Fibroblast of villous mesenchyme (primary cell): ENCODE results near the gene TSPEAR. TPM values are rescaled to one million over a fixed set of nuclear protein-coding genes. Genes with fewer than 3 reads are reported as not detected.
"Not testable (repeated sequence)": the region's sequence is repeated elsewhere in the genome, so short reads cannot be mapped to it uniquely, and the experiment has no call there.

ENCODE experiments used
- DNase-seq: peaks from one replicate; pipeline ENCODE4 v3.0.0-alpha.2; 2010; ENCODE audit warnings: low read depth
- H3K4me3 ChIP-seq: 2 replicates; pipeline ENCODE4 v1.5.1; 2011; ENCODE audit warnings: low read depth, mild to moderate bottlenecking, low read length
- total RNA-seq: library from RNA; depleted of rRNA; stranded (reverse); fragments of >200 nt; gene quantifications from 2 replicates; pipeline ENCODE4 v1.2.3, GENCODE V29; 2012
- TF ChIP-seq, protein P1 (sequence below): IDR thresholded peaks from 2 replicates; pipeline ENCODE4 v1.5.1; 2012; ENCODE audit warnings: low read depth, mild to moderate bottlenecking, low read length; ENCODE audit not compliant: insufficient read depth

TSPEAR gene
- total RNA-seq, 1 donor, result not detected

GRCh38 chr21:44602463-44602850 is 108.9 kb downstream of the TSPEAR start:
- no peak for DNase-seq

GRCh38 chr21:44601596-44602462 is 109.5 kb downstream of the TSPEAR start:
- H3K4me3 ChIP-seq, result no peak overlapping the region
- TF ChIP-seq, protein P1, sequence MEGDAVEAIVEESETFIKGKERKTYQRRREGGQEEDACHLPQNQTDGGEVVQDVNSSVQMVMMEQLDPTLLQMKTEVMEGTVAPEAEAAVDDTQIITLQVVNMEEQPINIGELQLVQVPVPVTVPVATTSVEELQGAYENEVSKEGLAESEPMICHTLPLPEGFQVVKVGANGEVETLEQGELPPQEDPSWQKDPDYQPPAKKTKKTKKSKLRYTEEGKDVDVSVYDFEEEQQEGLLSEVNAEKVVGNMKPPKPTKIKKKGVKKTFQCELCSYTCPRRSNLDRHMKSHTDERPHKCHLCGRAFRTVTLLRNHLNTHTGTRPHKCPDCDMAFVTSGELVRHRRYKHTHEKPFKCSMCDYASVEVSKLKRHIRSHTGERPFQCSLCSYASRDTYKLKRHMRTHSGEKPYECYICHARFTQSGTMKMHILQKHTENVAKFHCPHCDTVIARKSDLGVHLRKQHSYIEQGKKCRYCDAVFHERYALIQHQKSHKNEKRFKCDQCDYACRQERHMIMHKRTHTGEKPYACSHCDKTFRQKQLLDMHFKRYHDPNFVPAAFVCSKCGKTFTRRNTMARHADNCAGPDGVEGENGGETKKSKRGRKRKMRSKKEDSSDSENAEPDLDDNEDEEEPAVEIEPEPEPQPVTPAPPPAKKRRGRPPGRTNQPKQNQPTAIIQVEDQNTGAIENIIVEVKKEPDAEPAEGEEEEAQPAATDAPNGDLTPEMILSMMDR, result no peak
- no peak for DNase-seq

More at GRCh38 chr21:44602463-44602850, 108.9 kb downstream of the TSPEAR start:
- H3K4me3 ChIP-seq, result no peak overlapping the region
- TF ChIP-seq, protein P1, result no peak

- not testable (repeated sequence) for H3K4me3 ChIP-seq, DNase-seq
These were observed 110.3 kb downstream of the TSPEAR start for GRCh38 chr21:44601091-44601490.

GRCh38 chr21:44600118-44600978 is 111.0 kb downstream of the TSPEAR start, which contains the start of gene KRTAP10-7:
Gene KRTAP10-7 (plus strand): TSS chr21:44600597. CDS start chr21:44600622, 25 bp downstream.
- not testable (repeated sequence) for H3K4me3 ChIP-seq, DNase-seq

DNA sequence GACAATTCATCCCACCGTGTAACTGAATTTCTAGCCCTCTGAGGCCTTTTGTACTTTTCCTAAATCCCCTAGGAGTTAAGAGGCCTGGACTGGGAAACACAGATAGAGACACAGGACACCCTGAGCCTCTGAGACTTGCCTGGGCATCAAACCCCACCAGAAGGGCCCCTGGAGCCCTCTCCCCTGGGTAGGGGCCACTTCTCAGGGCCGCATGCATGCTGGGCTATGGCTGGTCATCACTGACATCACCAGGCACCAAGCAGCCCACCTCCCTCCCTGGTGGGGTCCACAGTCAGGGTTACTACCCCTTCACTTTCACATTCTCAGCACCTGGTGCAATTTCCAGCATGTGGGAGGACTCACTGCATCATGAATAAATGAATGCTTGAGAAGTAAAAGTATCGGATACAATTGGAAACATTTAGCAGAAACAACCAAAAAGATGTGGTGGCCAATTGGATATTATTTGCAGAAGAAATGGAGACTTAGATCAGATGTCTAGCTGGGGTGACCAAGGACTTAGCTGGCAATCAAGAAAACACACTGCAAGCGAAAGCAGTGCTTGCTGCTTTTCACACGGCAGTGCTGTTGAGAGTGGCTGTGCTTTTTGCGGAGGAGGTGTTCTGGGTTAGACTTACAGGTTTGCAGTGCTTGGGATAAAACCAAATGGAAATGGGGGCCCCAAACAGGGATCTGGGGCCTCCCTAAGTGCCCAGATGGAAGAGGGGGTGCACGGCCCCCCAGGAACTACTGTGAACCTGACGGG is 111.9 kb downstream of the TSPEAR start:
- TF ChIP-seq, protein P1, result no peak
- no peak for DNase-seq
- H3K4me3 ChIP-seq, result no peak overlapping the region

- TF ChIP-seq, protein P1, result no peak
These were observed 113.3 kb downstream of the TSPEAR start for GRCh38 chr21:44598061-44598460.

GRCh38 chr21:44596068-44596725 is 115.2 kb downstream of the TSPEAR start:
- H3K4me3 ChIP-seq, result no peak overlapping the region
- TF ChIP-seq, protein P1, result no peak
- no peak for DNase-seq

More at GRCh38 chr21:44598061-44598460, 113.3 kb downstream of the TSPEAR start:
- no peak for DNase-seq
- H3K4me3 ChIP-seq, result no peak overlapping the region
